Measurements from ENCODE around the gene ISL2.
A peak's percentile ranks its signal among the peaks of the same experiment; 100 is the strongest.

The ISL2 gene

DNA sequence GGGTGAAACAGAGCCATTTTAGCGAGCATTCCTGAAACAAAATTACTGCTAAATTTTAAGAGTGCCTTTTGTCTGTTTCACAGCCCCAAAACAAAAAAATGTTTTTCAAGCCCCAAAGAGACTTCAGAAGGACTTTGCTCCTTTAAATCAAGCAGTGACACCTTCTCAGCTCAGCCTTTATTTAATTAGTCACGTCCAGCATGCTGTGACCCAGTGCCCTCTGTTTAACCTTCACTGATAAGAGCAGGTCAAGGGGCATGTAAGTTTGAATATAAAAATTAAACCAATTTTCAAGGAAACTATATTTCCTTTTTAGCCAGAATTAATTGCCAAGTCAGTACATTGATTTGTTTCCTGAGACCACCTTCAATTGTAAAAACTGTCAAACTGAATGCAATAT is 40.6 kb downstream of the ISL2 start:
- DNase-seq (ENCODE audit: low spot score) = no peak

DNA sequence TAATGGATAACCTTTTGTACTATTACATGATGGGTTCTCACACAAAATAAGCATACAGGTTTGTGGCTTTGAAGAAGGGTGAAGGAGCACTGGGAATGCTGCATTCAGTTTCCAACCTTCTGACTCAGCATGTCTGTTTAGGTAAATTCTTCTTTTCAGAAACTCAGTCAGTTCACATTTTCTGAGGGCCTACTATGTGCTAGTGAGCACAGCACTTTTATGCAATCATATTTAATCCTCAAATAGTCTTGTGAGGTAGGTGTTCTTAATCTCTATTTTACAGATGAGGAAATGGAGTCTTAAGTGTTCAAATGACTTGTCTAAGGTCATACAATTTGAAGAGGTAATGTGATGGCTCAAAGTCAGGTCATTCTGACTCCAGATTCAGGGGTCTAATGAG is 41.2 kb downstream of the ISL2 start:
- DNase-seq (ENCODE audit: low spot score) = no peak

DNA sequence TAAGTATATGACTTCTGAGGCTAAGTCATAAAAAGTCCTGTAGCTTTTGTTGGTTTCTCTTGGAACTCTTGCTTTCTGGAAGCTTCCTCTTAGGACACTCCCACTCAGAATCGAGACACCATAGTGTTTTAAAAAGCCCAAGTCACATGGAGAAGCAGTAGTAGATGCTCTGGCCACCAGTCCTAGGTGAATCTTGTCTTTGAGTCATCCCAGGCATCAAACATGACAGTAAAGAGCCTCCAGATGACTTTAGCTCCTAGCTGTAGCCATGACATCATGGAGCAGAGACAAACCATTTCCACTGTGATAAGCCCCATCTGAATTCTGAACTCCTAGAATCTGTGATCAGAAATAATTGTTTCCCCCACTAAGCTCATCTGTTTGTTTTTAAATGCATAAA is 42.1 kb downstream of the ISL2 start:
- no peak for DNase-seq (ENCODE audit: low spot score)

DNA sequence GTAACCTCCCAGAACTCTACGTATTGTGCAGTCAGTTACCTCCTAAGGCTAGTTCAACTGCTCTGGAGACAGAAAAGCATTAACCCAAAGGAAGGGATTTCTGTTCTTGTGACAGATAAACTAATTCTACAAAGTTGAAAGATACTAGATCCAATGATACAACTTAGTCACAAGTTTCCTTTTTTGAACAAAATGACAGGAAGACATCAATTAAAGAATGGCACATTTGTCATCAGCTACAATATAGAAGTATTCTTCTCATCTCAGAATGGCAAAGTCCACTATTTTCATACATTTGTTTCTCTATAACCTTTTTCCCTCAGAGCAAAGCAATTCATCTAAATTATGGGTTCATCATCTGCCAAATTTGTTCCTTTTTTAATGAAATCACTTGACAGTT is 43.7 kb downstream of the ISL2 start:
- no peak for DNase-seq (ENCODE audit: low spot score)

DNA sequence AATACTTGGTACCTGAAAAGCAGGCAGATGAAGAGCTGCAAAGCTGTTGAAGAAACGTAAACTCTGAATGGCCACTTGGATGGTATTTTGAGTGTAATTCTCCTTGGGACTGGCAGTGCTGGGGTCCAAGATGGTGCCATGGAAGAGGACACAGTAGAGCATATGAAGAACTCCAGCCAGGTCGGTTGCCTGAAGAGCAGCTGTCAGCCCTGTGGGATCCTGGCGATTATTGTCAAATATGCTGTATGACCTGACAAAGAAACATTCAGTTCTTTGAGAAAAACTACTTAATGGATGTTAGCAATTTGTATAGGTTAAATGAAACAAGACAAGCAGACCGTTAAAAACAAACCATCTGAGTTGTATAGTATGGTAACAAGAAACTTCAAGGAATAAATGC is 44.8 kb downstream of the ISL2 start:
- DNase-seq (ENCODE audit: low spot score) = no peak

DNA sequence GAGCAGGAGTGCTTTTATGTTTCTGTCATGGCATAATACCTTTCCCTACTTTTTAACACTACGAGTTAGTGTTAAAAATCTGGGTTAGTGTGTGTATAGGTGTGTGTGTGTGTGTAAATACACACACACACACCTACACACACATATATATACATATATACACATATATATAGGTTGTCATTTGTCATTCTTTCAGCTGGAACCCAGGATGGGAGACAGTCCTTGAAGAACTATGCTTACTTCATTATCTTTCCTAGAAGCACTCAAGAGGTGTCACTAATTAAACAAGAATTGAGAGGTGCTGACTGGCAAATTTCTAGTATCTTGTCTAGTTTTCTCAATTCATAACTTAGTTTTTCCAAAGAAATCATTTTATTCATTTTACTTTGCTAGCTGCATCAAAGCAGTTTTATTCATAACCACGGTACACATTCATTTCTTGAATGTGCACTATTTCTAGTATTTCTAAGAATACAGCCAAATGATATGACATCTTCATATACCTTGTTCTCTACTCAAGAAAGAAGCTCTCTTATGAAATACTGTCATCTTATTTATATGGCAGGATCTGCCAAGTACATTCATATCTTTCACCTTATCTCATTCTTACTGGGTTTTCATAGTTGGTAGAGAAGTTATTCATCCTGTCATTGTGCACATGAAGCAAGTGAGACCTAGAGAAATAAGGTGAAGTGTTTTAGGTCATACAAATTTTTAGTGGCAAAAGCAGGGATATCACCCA is 46.6 kb downstream of the ISL2 start:
- DNase-seq (ENCODE audit: low spot score) = no peak

DNA sequence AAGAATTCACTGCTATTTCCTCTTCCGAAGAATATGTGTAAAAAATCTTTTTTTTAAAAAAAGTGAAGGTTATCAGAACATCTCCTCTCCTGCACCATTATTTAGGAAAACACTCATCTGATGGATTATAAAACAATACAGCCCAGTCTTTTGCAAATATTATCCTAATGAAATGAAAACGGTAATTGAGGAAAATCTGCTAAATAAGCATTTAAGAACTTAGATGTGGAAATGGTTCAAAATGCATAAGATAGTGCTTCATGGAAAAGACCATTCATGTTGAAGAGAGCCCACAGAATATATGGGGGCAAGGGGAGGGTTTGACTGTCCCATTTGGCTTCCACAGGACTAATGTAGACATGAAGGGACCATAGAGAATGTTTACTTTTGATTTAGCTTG is 47.8 kb downstream of the ISL2 start:
- DNase-seq (ENCODE audit: low spot score) = no peak

DNA sequence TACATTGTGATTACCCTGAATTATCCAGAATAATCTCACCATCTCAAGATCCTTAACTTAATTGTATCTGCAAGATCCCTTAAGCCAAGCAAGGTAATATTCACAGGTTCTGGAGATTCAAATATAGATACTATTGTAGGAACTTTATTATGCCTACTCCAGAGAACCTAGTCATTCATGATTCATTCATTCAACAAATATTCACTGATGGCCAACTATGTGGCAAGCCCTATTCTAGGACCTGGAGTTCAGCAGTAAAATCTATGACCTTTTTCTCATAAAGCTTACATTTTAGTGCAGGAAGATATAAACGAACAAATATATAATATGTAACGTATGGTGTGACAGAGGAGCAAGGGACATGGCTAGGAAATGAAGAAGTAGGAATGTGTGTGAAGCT is 49.6 kb downstream of the ISL2 start:
- no peak for DNase-seq (ENCODE audit: low spot score)

DNA sequence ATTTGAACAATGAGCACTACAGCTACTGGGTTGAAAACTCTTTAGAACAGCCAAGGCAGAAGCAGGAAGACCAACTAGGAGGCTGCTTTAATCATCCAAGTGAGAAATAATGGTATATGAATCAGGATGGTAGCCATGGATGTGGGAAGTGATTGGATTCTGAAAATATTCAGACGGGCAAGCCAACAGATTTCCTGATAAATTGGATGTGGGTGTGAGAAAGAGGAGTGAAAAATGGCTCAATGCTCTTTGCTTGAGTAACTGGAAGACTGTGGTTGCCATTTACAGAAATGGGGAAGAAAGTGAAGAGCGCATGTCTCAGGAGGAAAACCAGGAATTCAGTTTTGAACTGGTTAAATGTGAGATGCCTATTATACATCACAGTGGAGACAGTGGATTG is 50.4 kb downstream of the ISL2 start:
- peak; percentile 4 for DNase-seq (ENCODE audit: low spot score)

DNA sequence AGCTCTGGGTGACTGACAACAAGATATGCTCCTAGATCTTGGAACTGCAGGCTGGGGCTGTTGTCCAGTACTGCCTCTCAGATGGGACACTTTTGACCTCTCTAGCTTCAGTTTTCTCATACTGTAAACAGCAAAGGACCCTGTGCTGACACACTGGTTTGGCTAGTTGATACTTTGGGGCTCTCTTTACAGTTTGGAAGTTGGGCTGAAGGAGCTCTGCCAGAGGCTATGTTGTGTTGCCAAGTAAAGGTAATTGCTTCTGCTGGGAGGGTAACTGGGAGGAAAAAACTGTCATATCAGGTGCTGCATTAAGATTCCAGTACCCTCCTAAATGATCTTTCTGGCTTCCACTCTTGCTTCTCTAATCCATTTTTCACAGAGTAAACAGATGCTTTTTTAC is 54.0 kb downstream of the ISL2 start:
- DNase-seq (ENCODE audit: low spot score) = no peak

DNA sequence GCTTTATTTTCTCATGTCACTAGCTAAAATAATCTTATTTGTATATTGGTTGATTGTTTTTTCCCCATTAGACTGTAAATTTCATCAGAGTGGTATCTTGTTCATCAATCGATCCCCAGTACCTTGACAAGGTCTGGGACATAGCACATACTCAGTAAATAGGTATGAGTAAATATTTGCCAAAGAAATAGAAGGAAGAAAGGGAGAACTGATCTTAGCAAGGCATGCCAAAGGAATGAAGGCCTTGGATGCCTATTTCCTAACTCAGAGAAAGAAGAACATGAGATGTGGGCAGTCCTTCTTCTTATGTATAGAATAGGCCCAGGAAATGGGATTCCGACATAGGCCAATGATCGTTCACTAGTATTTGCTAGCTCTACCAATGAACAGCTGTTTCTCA is 54.7 kb downstream of the ISL2 start:
- no peak for DNase-seq (ENCODE audit: low spot score)

DNA sequence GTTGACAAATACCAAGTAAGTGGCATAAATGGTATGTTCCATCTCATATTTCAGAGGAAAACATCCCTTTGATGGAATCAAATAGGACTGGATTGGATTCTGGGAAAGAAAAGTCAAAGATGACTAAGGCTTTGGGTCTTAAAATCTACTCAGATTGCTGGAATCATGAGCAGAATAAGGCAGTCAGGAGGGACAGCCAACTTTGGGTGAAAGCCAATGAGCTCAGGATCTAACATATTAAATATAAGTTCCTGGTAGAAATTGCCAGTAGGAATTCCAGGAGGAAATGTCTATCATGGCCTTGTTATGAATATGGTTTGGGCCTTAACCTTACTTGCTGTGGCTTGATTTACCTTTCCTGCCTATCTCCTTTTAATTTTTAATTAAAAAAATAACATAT is 55.3 kb downstream of the ISL2 start:
- DNase-seq (ENCODE audit: low spot score) = no peak
